OCI-LY1 (cell line): ENCODE measurements around the gene ADTRP.

Experiments
- H2AFZ ChIP-seq: fragments of 200-600 bp; sonication (generic), shearing (Covaris generic); 2 replicates; pipeline ENCODE4 v1.6.0; 2014; ENCODE audit warnings: antibody characterized with exemption, mild to moderate bottlenecking, low read length
- H3F3A ChIP-seq: fragments of 200-600 bp; sonication (generic), shearing (Covaris generic); 2 replicates; pipeline ENCODE4 v1.6.0; 2014; ENCODE audit warnings: mild to moderate bottlenecking, antibody characterized with exemption, low read length, moderate library complexity; ENCODE audit not compliant: insufficient read depth
- H3K27ac ChIP-seq: fragments of 200-600 bp; sonication (generic); 2 replicates; pipeline ENCODE4 v1.5.1; 2014; ENCODE audit warnings: low read length, mixed run types, mild to moderate bottlenecking, low read depth; ENCODE audit not compliant: poor library complexity, severe bottlenecking
- H3K27me3 ChIP-seq: fragments of 200-600 bp; sonication (generic); 2 replicates; pipeline ENCODE4 v1.6.0; 2014; ENCODE audit warnings: antibody characterized with exemption, mild to moderate bottlenecking, low read length, moderate library complexity; ENCODE audit not compliant: insufficient read depth
- H3K36me3 ChIP-seq: fragments of 200-600 bp; sonication (generic); 2 replicates; pipeline ENCODE4 v1.6.1; 2014; ENCODE audit warnings: mild to moderate bottlenecking, antibody characterized with exemption, low read length, moderate library complexity, mixed read lengths; ENCODE audit not compliant: insufficient read depth
- H3K4me1 ChIP-seq: fragments of 200-600 bp; sonication (generic); 2 replicates; pipeline ENCODE4 v1.5.1; 2014; ENCODE audit warnings: mild to moderate bottlenecking, low read length, moderate library complexity; ENCODE audit not compliant: insufficient read depth, severe bottlenecking
- H3K4me2 ChIP-seq: fragments of 200-600 bp; sonication (generic), shearing (Covaris generic); 2 replicates; pipeline ENCODE4 v1.6.1; 2014; ENCODE audit warnings: low read length
- H3K4me3 ChIP-seq: fragments of 200-600 bp; sonication (generic); 2 replicates; pipeline ENCODE4 v1.5.1; 2014; ENCODE audit warnings: low read length, low read depth, mild to moderate bottlenecking, mixed read lengths; ENCODE audit not compliant: poor library complexity, severe bottlenecking
- H3K79me2 ChIP-seq: fragments of 200-600 bp; shearing (Covaris generic); 2 replicates; pipeline ENCODE4 v1.6.1; 2016; ENCODE audit warnings: mixed run types, low read length, mixed read lengths; ENCODE audit not compliant: insufficient read depth
- H3K9ac ChIP-seq: fragments of 200-600 bp; sonication (generic), shearing (Covaris generic); 2 replicates; pipeline ENCODE4 v1.6.1; 2014; ENCODE audit warnings: mild to moderate bottlenecking, low read length, mixed read lengths
- H3K9me2 ChIP-seq: fragments of 200-600 bp; sonication (generic), shearing (Covaris generic); 2 replicates; pipeline ENCODE4 v1.6.1; 2014; ENCODE audit warnings: low read depth, mild to moderate bottlenecking, low read length, mixed read lengths
- H3K9me3 ChIP-seq: fragments of 200-600 bp; shearing (Covaris generic); 2 replicates; pipeline ENCODE4 v1.6.1; 2014; ENCODE audit warnings: low read length, mixed read lengths
- H4K20me1 ChIP-seq: fragments of 200-600 bp; sonication (generic), shearing (Covaris generic); 2 replicates; pipeline ENCODE4 v1.6.0; 2016; ENCODE audit warnings: mild to moderate bottlenecking, low read length; ENCODE audit not compliant: insufficient read depth
- CTCF ChIP-seq: fragments of 200-600 bp; sonication (generic), shearing (Covaris generic); IDR thresholded peaks from 2 replicates; pipeline ENCODE4 v1.5.1; 2017; ENCODE audit warnings: mild to moderate bottlenecking, antibody characterized with exemption, low read length, moderate library complexity, mixed read lengths
- EZH2 ChIP-seq: fragments of 200-600 bp; sonication (generic), shearing (Covaris generic); IDR thresholded peaks from 2 replicates; pipeline ENCODE4 v1.8.0; 2017; ENCODE audit warnings: borderline replicate concordance, mixed run types, mild to moderate bottlenecking, antibody characterized with exemption, low read length, moderate library complexity, mixed read lengths

The ADTRP gene

GRCh38 chr6:11813606-11814005 is 35.0 kb upstream of the ADTRP start:
- no peak overlapping the region for H3K9ac ChIP-seq
- no peaks in the 10 kb centered on the region for H3K9me2 ChIP-seq
- no peak overlapping the region for H3K4me2 ChIP-seq
- no peaks in the 10 kb centered on the region for H3K4me1 ChIP-seq
- no peak overlapping the region for H3K27ac ChIP-seq
- H4K20me1 ChIP-seq, result no peaks in the 10 kb centered on the region
- no peaks in the 10 kb centered on the region for H3K27me3 ChIP-seq
- no peaks in the 10 kb centered on the region for H3K79me2 ChIP-seq
- no peak overlapping the region for H2AFZ ChIP-seq
- H3K4me3 ChIP-seq, result no peak overlapping the region
- no peaks in the 10 kb centered on the region for H3F3A ChIP-seq
- no peaks in the 10 kb centered on the region for H3K9me3 ChIP-seq
- no peak for TF ChIP-seq EZH2
- no peak for TF ChIP-seq CTCF
- H3K36me3 ChIP-seq, result no peaks in the 10 kb centered on the region

GRCh38 chr6:11812951-11813350 is 34.3 kb upstream of the ADTRP start:
- H3K79me2 ChIP-seq, result no peaks in the 10 kb centered on the region
- TF ChIP-seq EZH2, result no peak
- TF ChIP-seq CTCF, result no peak
- H3K9ac ChIP-seq, result no peak overlapping the region
- H3K4me3 ChIP-seq, result no peak overlapping the region
- no peaks in the 10 kb centered on the region for H3K9me3 ChIP-seq
- no peaks in the 10 kb centered on the region for H3K36me3 ChIP-seq
- no peaks in the 10 kb centered on the region for H3K4me1 ChIP-seq
- no peaks in the 10 kb centered on the region for H3K9me2 ChIP-seq
- no peaks in the 10 kb centered on the region for H3F3A ChIP-seq
- no peaks in the 10 kb centered on the region for H4K20me1 ChIP-seq
- no peak overlapping the region for H3K4me2 ChIP-seq
- H2AFZ ChIP-seq, result no peak overlapping the region
- no peaks in the 10 kb centered on the region for H3K27me3 ChIP-seq
- no peak overlapping the region for H3K27ac ChIP-seq

- no peak overlapping the region for H3K4me3 ChIP-seq
- no peak overlapping the region for H2AFZ ChIP-seq
- no peaks in the 10 kb centered on the region for H3K36me3 ChIP-seq
- H3K9ac ChIP-seq, result no peak overlapping the region
- H3K27ac ChIP-seq, result no peak overlapping the region
- no peak for TF ChIP-seq CTCF
- no peak for TF ChIP-seq EZH2
- H3F3A ChIP-seq, result no peaks in the 10 kb centered on the region
- no peaks in the 10 kb centered on the region for H3K9me3 ChIP-seq
- H3K79me2 ChIP-seq, result no peaks in the 10 kb centered on the region
- no peak overlapping the region for H3K4me2 ChIP-seq
- H3K27me3 ChIP-seq, result no peaks in the 10 kb centered on the region
- H4K20me1 ChIP-seq, result no peaks in the 10 kb centered on the region
- H3K9me2 ChIP-seq, result no peaks in the 10 kb centered on the region
- no peaks in the 10 kb centered on the region for H3K4me1 ChIP-seq
Measured at GRCh38 chr6:11812439-11812838, 33.8 kb upstream of the ADTRP start.
